Stimulated activated CD8-positive, alpha-beta memory T cell treated with anti-CD3 and anti-CD28 coated beads, Interleukin-2, amount 100 ng/mL, for 1 hour (primary cell): ENCODE data around the gene BMPR1A.
"Not testable (repeated sequence)": the region's sequence is repeated elsewhere in the genome, so short reads cannot be mapped to it uniquely, and the experiment has no call there.

ENCODE experiments used
- DNase-seq, 2 donors: peaks; one replicate each; pipeline ENCODE4 v3.0.0-alpha.2; 2020; ENCODE audit warnings: low read depth in 2 of 2

BMPR1A gene

GRCh38 chr10:86968271-86968993 is 212.0 kb downstream of the BMPR1A start, which contains the start of gene ADIRF:
TSS of gene ADIRF (plus strand) at chr10:86968482. CDS start at chr10:86968545, 63 bp downstream.
- DNase-seq: no peak

- no peak for DNase-seq
These were observed 212.6 kb downstream of the BMPR1A start for GRCh38 chr10:86968994-86969355.

- no peak for DNase-seq
These were observed 213.1 kb downstream of the BMPR1A start for GRCh38 chr10:86969421-86970041.

- no peak for DNase-seq
These were observed 214.0 kb downstream of the BMPR1A start for GRCh38 chr10:86970162-86970981.

- DNase-seq: no peak
These were observed 214.5 kb downstream of the BMPR1A start for GRCh38 chr10:86970982-86971231.

GRCh38 chr10:86971232-86971991 is 215.0 kb downstream of the BMPR1A start:
- peak; percentile 76 to 87 for DNase-seq

- no peak for DNase-seq
These were observed 216.4 kb downstream of the BMPR1A start for GRCh38 chr10:86972613-86973380.

- no peak for DNase-seq
These were observed 218.1 kb downstream of the BMPR1A start for GRCh38 chr10:86974484-86974883.

- no peak for DNase-seq
These were observed 220.1 kb downstream of the BMPR1A start for GRCh38 chr10:86976362-86977056.

- not testable (repeated sequence) for DNase-seq
These were observed 222.0 kb downstream of the BMPR1A start for GRCh38 chr10:86978457-86978856.

- DNase-seq: no peak
These were observed 222.9 kb downstream of the BMPR1A start for GRCh38 chr10:86979296-86979818.

GRCh38 chr10:86979977-86980448 is 223.6 kb downstream of the BMPR1A start:
- DNase-seq: no peak

- DNase-seq: not testable (repeated sequence)
These were observed 224.6 kb downstream of the BMPR1A start for GRCh38 chr10:86981020-86981419.

- no peak for DNase-seq
These were observed 225.3 kb downstream of the BMPR1A start for GRCh38 chr10:86981716-86982115.
